HCT116 (cell line): ENCODE measurements around the gene SEMA4D. TPM values are rescaled to one million over a fixed set of nuclear protein-coding genes. Genes with fewer than 3 reads are reported as not detected.

ENCODE experiments used
- ATAC-seq: fragments of 200-7000 bp; cut with Tn5 transposase; 2 replicates; pipeline ENCODE4 v1.9.1; 2020; ENCODE audit warnings: mild to moderate bottlenecking, moderate library complexity
- BruUV-seq: library from RNA; stranded (reverse); fragments of 400-500 nt; replicated peaks from 2 replicates; lab custom pipeline; 2021; lab: Mats Ljungman, UMichigan
- CTCF ChIA-PET: fragments of 300-600 bp; sonication (Branson Sonifier 250); formaldehyde crosslinking; loops from one replicate; lab custom pipeline; 2021; ENCODE audit warnings: antibody characterized with exemption; lab: Charles Lee
- POLR2A ChIA-PET: fragments of 300-600, 350-600 bp; sonication (Branson Sonifier 250); formaldehyde crosslinking; loops from one replicate; lab custom pipeline; 2021; ENCODE audit warnings: antibody characterized with exemption; lab: Charles Lee
- RAD21 ChIA-PET, 2 experiments: fragments of 300-600 bp; sonication (Branson Sonifier 250); formaldehyde crosslinking; loops; one replicate each; lab custom pipeline; 2023; ENCODE audit warnings: low total read pairs in 2 of 2; ENCODE audit not compliant: uncharacterized antibody in 2 of 2, unreplicated experiment in 2 of 2, low non-redundant PET in 1 of 2; lab: Charles Lee
- DNase-seq: peaks from one replicate; pipeline ENCODE4 v3.0.0-alpha.2; 2010; ENCODE audit warnings: low read depth, low spot score
- H2AFZ ChIP-seq: fragments of 200-600 bp; shearing (Covaris generic), sonication (generic); 2 replicates; pipeline ENCODE4 v1.6.1; 2017; ENCODE audit warnings: low read depth, mixed run types, mixed read lengths, antibody characterized with exemption, low read length; ENCODE audit not compliant: poor library complexity, severe bottlenecking
- H3K27ac ChIP-seq: 2 replicates; pipeline ENCODE4 v1.5.1; 2012; ENCODE audit warnings: low read depth, low read length
- H3K27me3 ChIP-seq: fragments of 200-600 bp; sonication (generic); 2 replicates; pipeline ENCODE4 v1.6.1; 2016; ENCODE audit warnings: mixed run types, low read length, mixed read lengths; ENCODE audit not compliant: insufficient read depth
- H3K36me3 ChIP-seq, 2 experiments: fragments of 200-500 bp in 1 of 2; fragments of 200-600 bp in 1 of 2; sonication (Bioruptor generic) in 1 of 2; sonication (generic) in 1 of 2; 2 replicates each; pipeline versions ENCODE4 v1.5.1 to v1.6.1; 2014 to 2016; ENCODE audit warnings: low read length in 2 of 2, inconsistent platforms in 1 of 2, mixed read lengths in 1 of 2, mixed run types in 1 of 2; ENCODE audit not compliant: insufficient read depth in 2 of 2, control insufficient read depth in 1 of 2
- H3K4me1 ChIP-seq, 2 experiments: fragments of 200-600 bp in 1 of 2; sonication (generic) in 1 of 2; 2 replicates each; pipeline versions ENCODE4 v1.5.1 to v1.6.1; 2012 to 2017; ENCODE audit warnings: low read length in 2 of 2, inconsistent platforms in 1 of 2, mild to moderate bottlenecking in 1 of 2, mixed read lengths in 1 of 2, mixed run types in 1 of 2, moderate library complexity in 1 of 2; ENCODE audit not compliant: insufficient read depth in 2 of 2, control insufficient read depth in 1 of 2
- H3K4me2 ChIP-seq: fragments of 200-600 bp; sonication (generic); 2 replicates; pipeline ENCODE4 v1.6.1; 2017; ENCODE audit warnings: mixed run types, low read length, mixed read lengths
- H3K4me3 ChIP-seq, 2 experiments: fragments of 200-600 bp in 1 of 2; sonication (generic) in 1 of 2; replicated peaks in 1 of 2; 2 replicates each; pipeline ENCODE4 v1.5.1; 2011 to 2016; ENCODE audit warnings: low read length in 2 of 2, control low read depth in 1 of 2, low read depth in 1 of 2, mild to moderate bottlenecking in 1 of 2, mixed read lengths in 1 of 2, mixed run types in 1 of 2
- H3K79me2 ChIP-seq: fragments of 200-600 bp; sonication (generic); 2 replicates; pipeline ENCODE4 v1.6.1; 2017; ENCODE audit warnings: mild to moderate bottlenecking, mixed run types, low read length, moderate library complexity, mixed read lengths; ENCODE audit not compliant: insufficient read depth
- H3K9ac ChIP-seq: fragments of 200-600 bp; sonication (generic); 2 replicates; pipeline ENCODE4 v1.6.1; 2016; ENCODE audit warnings: low read length, mixed read lengths
- H3K9me2 ChIP-seq: fragments of 200-600 bp; sonication (generic), shearing (Covaris generic); 2 replicates; pipeline ENCODE4 v1.6.1; 2017; ENCODE audit warnings: mixed run types, mild to moderate bottlenecking, moderate library complexity; ENCODE audit not compliant: insufficient read depth
- H3K9me3 ChIP-seq, 2 experiments: fragments of 200-500 bp in 1 of 2; fragments of 200-600 bp in 1 of 2; sonication (Bioruptor generic) in 1 of 2; sonication (generic) in 1 of 2; 2 replicates each; pipeline ENCODE4 v1.6.1; 2014 to 2017; ENCODE audit warnings: low read length in 2 of 2, mixed read lengths in 2 of 2, inconsistent platforms in 1 of 2, low read depth in 1 of 2, mild to moderate bottlenecking in 1 of 2, mixed run types in 1 of 2, moderate library complexity in 1 of 2; ENCODE audit not compliant: control insufficient read depth in 1 of 2, insufficient read depth in 1 of 2
- H4K20me1 ChIP-seq: fragments of 200-600 bp; sonication (generic), shearing (Covaris generic); 2 replicates; pipeline ENCODE4 v1.6.1; 2017; ENCODE audit warnings: mixed run types, mild to moderate bottlenecking, moderate library complexity; ENCODE audit not compliant: insufficient read depth
- CBX3 ChIP-seq: IDR thresholded peaks from 2 replicates; pipeline ENCODE4 v1.6.1; 2012; ENCODE audit warnings: low read depth
- CEBPB ChIP-seq: IDR thresholded peaks from 2 replicates; pipeline ENCODE4 v1.6.1; 2012; ENCODE audit warnings: low read depth
- CTCF ChIP-seq, 3 experiments: fragments of 200-600 bp in 1 of 3; sonication (generic) in 1 of 3; IDR thresholded peaks in 2 of 3; conservative IDR thresholded peaks in 1 of 3; 2 replicates each; pipeline ENCODE4 v1.5.1; 2012 to 2017; ENCODE audit warnings: low read depth in 2 of 3, low read length in 2 of 3, antibody characterized with exemption in 1 of 3, borderline replicate concordance in 1 of 3, control low read depth in 1 of 3, mild to moderate bottlenecking in 1 of 3, mixed read lengths in 1 of 3, mixed run types in 1 of 3, moderate library complexity in 1 of 3; ENCODE audit not compliant: insufficient read depth in 1 of 3
- ELF1 ChIP-seq: IDR thresholded peaks from 2 replicates; pipeline ENCODE4 v1.6.1; 2012; ENCODE audit warnings: low read depth, borderline replicate concordance
- FOSL1 ChIP-seq: IDR thresholded peaks from 2 replicates; pipeline ENCODE4 v1.6.1; 2012; ENCODE audit warnings: low read depth
- JUND ChIP-seq: IDR thresholded peaks from 2 replicates; pipeline ENCODE4 v1.6.1; 2012
- POLR2A ChIP-seq: IDR thresholded peaks from 2 replicates; pipeline ENCODE4 v1.7.0; 2011; ENCODE audit warnings: borderline replicate concordance; ENCODE audit not compliant: insufficient read depth, insufficient read length; ENCODE audit errors: extremely low read depth
- RAD21 ChIP-seq: IDR thresholded peaks from 2 replicates; pipeline ENCODE4 v1.6.1; 2012; ENCODE audit warnings: low read depth, mild to moderate bottlenecking
- SIN3A ChIP-seq: IDR thresholded peaks from 2 replicates; pipeline ENCODE4 v1.6.1; 2012; ENCODE audit warnings: low read depth
- SP1 ChIP-seq: IDR thresholded peaks from 2 replicates; pipeline ENCODE4 v1.6.1; 2012; ENCODE audit warnings: low read depth
- SRF ChIP-seq: IDR thresholded peaks from 2 replicates; pipeline ENCODE4 v1.6.1; 2012; ENCODE audit warnings: low read depth
- ZNF274 ChIP-seq: fragments of 200-500 bp; sonication (Bioruptor generic); IDR thresholded peaks from 2 replicates; pipeline ENCODE4 v1.6.1; 2014; ENCODE audit warnings: mild to moderate bottlenecking, low read depth, low read length, inconsistent platforms
- intact Hi-C: fragments of 100-400 bp; cut with micrococcal nuclease; formaldehyde crosslinking; loops from 2 replicates; pipeline ENCODE4 v1.10.0; 2022
- total RNA-seq: library from RNA; stranded (reverse); gene quantifications from one replicate; pipeline ENCODE4 v1.2.1, GENCODE V29; 2021; ENCODE audit not compliant: unreplicated experiment
- TF ChIP-seq, protein P1 (sequence below): IDR thresholded peaks from 2 replicates; pipeline ENCODE4 v1.6.1; 2012

The SEMA4D gene
- total RNA-seq, 1 experiment from 2014 or later: 32.0 TPM

DNA sequence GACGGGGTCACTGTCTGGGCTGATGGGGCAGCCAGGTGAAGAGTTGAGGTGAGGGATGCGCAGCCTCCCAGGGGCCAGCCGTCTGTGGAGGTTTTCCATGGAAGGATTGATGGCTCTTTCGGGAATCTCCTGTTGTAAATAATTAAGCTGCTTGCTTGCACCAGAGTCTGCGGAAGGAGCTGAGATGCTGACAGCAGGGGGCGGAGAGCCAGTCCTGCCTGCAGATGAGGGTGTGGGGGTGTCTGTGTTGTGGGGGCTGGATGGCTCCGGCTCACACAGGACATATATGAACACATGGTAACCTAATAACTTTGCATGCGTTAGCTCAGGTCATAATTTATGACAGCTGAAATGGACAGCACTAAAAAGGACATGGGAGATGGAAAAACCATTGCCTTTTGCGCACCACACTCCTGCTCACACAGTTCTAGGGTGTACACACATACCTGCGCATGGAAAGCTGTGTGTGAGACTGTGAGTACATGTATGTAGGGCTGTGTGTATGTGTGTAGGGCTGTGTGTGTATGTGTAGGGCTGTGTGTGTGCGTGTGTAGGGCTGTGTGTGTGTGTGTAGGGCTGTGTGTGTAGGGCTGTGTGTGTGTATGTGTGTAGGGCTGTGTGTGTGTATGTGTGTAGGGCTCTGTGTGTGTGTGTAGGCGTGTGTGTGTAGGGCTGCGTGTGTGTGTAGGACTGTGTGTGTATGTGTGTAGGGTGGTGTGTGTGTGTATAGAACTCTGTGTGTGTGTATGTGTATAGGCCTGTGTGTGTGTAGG lies 36.8 kb upstream of the SEMA4D start:
- Histone ChIP-seq H3K9ac (no peak overlapping the region), H3K9me2 (no peaks in the 10 kb centered on the region), H2AFZ (no peak overlapping the region), H3K79me2 (no peaks in the 10 kb centered on the region), H3K27me3 (no peaks in the 10 kb centered on the region), H3K4me1 (no peaks in the 10 kb centered on the region), H3K9me3 (no peaks in the 10 kb centered on the region), H3K4me3 (no peak overlapping the region), H3K27ac (no peak overlapping the region), H3K4me2 (no peak overlapping the region), H3K36me3 (no peaks in the 10 kb centered on the region), H4K20me1 (no peaks in the 10 kb centered on the region)
- ATAC-seq (no peak), DNase-seq (no peak)
- RAD21 ChIA-PET: no interaction called here
- TF ChIP-seq SRF (no peak), FOSL1 (no peak), ELF1 (no peak), JUND (no peak), SP1 (no peak), CBX3 (no peak), POLR2A (no peak), CEBPB (no peak), CTCF (IDR thresholded peaks at IDR 0.05 in 2 of 3, conservative IDR thresholded peaks at IDR 0.05 in 1 of 3; ENCODE audit: borderline replicate concordance in 1 of 3, insufficient read depth in 1 of 3, low read depth in 2 of 3, low read length in 2 of 3) (no peak), ZNF274 (no peak), RAD21 (no peak), SIN3A (no peak)
- TF ChIP-seq, protein P1, sequence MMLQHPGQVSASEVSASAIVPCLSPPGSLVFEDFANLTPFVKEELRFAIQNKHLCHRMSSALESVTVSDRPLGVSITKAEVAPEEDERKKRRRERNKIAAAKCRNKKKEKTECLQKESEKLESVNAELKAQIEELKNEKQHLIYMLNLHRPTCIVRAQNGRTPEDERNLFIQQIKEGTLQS: no peak
- POLR2A ChIA-PET: no interaction called here
- CTCF ChIA-PET: interaction anchor here (1.0 kb wide), 1 partner anchor 14 kb away, joined by 5 read pairs; no protein-coding TSS in a partner anchor
- BruUV-seq: no TSS peak
- intact Hi-C loops: no loop called here
